Measurements from ENCODE around the gene HCFC1R1.

HCFC1R1 gene

GRCh38 chr16:3020604-3021448 is 2.9 kb downstream of the HCFC1R1 start:
- in situ Hi-C loops (cut with MboI; ENCODE audit: low sequenced_read_pairs): no loop called here

- in situ Hi-C loops (cut with MboI; ENCODE audit: low sequenced_read_pairs): no loop called here
Measured at GRCh38 chr16:3020247-3020603, 3.5 kb downstream of the HCFC1R1 start, which contains the start of gene TNFRSF12A. TNFRSF12A (plus strand) TSS chr16:3020368; CDS start chr16:3020398, 30 bp downstream.

DNA sequence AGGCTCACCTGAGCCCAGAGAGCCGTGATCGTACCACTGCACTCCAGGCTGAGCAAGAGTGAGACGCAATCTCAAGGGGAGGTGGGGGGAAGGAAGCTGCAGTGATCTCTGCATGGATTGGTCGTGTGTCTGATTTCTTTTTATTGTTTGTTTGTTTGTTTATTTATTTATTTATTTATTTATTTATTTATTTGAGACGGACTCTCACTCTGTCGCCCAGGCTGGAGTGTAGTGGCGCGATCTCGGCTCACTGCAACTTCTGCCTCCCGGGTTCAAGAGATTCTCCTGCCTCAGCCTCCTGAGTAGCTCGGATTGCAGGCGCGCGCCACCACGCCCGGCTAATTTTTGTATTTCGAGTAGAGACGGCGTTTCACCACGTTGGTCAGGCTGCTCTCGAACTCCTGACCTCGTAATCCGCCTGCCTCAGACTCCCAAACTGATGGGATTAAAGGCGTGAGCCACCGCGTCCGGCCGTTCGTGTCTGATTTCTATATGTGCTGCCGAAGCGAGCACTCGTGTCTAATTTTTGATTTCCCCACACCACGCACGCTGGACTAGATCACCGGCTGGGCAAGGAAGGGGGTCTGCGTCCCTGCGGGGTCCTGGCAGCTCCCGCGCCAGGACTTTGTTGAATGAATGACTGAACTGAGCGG is 4.0 kb downstream of the HCFC1R1 start:
- in situ Hi-C loops (cut with MboI; ENCODE audit: low sequenced_read_pairs): no loop called here

- in situ Hi-C loops (cut with MboI; ENCODE audit: low sequenced_read_pairs): no loop called here
Measured at GRCh38 chr16:3017794-3018506, 5.8 kb downstream of the HCFC1R1 start, which contains the start of gene CLDN6. CLDN6 (minus strand) TSS chr16:3018183; CDS start chr16:3016021, 2,162 bp downstream.

GRCh38 chr16:3017344-3017743 is 6.4 kb downstream of the HCFC1R1 start:
- in situ Hi-C loops (cut with MboI; ENCODE audit: low sequenced_read_pairs): no loop called here

DNA sequence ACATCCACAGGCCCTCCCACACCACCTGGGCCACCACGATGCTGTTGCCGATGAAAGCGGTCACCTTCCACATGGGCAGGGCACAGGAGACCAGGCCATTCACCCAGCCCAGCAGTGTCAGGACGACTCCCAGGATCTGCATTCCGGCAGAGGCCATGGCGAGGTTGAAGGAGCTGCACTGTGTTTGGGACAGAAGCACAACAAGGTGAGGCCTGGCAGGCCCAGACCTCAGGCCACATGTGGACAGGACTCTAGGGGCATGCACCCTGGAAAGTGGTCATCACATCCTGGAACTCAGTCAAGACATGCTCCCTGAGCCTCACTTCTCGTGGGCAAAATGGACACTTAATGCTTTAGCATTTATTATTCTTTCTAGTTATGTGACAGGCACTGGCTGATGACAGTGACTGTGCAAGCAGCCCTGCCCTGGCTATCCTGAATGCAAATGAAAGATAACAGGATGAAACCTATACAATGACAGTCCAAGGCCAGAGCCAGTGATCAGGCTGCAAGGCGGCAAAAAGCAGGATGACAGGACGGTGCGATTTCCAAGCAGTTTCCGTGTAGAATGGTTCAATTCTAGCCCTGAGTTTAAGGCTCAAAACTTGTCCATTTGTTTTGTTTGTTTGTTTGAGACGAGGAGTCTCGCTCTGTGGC is 7.7 kb downstream of the HCFC1R1 start:
- in situ Hi-C loops (cut with MboI; ENCODE audit: low sequenced_read_pairs): no loop called here

DNA sequence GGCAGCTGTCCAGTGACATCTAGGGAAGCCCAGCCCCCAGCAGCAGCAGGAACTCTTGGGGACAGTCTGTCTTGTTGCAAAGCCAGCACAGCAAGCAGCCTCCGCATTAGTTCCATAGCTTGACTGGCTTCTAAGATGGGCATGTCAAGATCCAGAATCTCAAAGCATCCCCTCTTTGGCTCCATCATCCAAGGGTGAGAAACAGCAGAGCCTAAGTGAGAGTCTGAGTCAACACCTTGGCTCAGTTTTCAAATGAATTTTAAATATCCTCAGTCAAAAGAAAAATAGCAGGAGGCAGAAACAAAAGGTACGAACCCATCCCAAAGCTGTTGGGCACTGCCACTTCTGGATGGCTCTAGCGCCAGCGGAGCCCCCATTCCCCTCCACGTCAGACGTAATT is 8.8 kb downstream of the HCFC1R1 start:
- in situ Hi-C loops (cut with MboI; ENCODE audit: low sequenced_read_pairs): no loop called here

GRCh38 chr16:3013998-3014690 is 9.6 kb downstream of the HCFC1R1 start:
- in situ Hi-C loops (cut with MboI; ENCODE audit: low sequenced_read_pairs): no loop called here

DNA sequence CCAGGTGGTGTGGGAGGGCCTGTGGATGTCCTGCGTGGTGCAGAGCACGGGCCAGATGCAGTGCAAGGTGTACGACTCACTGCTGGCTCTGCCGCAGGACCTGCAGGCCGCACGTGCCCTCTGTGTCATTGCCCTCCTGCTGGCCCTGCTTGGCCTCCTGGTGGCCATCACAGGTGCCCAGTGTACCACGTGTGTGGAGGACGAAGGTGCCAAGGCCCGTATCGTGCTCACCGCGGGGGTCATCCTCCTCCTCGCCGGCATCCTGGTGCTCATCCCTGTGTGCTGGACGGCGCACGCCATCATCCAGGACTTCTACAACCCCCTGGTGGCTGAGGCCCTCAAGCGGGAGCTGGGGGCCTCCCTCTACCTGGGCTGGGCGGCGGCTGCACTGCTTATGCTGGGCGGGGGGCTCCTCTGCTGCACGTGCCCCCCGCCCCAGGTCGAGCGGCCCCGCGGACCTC is 10.2 kb downstream of the HCFC1R1 start:
- in situ Hi-C loops (cut with MboI; ENCODE audit: low sequenced_read_pairs): no loop called here

DNA sequence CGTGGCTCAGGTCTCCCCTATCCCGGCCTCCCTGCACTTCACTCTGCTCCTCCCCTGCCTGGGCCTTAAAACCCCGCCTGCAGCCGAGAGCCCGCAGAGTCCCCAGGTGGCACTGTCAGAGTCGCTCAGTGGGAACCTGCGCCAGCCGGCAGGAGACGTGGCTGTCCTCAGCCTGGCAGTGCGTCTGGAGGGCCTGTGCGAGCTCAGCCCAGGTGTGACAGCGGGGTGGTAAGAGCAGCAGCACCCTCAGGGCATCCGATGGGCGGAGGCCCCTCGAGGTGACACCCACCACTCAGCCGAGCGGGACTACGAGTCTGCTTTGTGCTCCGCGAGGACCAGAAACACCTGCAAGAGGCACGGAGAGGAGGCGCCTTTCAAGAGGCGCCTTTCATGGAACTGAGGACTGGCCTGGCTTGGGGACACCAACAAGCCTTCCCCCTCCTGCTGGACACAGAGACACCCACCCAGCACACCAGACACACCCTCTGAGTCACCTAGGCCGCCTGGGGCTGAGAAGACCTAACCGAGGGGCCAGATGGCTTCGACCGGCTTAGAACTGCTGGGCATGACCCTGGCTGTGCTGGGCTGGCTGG is 10.8 kb downstream of the HCFC1R1 start, which contains the start of gene CLDN9:
Gene CLDN9 (plus strand): TSS at position 96 of the 593 bp plus-strand sequence. CDS start 440 bp downstream, at position 536.
- in situ Hi-C loops (cut with MboI; ENCODE audit: low sequenced_read_pairs): no loop called here

DNA sequence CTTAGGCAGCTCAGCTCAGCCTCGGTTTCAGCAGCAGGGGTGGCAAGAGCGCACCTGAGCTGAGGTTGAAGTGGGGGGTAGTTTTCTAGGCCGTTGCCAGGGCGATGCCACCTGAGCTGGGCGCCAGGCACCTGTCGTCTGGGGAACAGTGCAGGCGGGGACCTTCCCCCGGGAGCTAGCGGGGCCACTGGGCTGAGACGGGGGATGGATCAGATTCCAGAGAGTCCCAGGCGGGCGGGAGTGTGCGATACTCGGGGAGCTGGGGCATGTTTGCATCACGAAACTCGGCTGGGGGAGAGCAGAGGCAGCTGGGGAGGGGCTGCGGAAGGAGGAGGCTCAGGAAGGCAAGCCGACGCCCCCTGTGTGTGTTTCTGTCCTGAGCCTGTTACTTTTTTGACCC is 11.5 kb downstream of the HCFC1R1 start:
- in situ Hi-C loops (cut with MboI; ENCODE audit: low sequenced_read_pairs): no loop called here

GRCh38 chr16:3010510-3010909 is 13.2 kb downstream of the HCFC1R1 start:
- in situ Hi-C loops (cut with MboI; ENCODE audit: low sequenced_read_pairs): no loop called here

DNA sequence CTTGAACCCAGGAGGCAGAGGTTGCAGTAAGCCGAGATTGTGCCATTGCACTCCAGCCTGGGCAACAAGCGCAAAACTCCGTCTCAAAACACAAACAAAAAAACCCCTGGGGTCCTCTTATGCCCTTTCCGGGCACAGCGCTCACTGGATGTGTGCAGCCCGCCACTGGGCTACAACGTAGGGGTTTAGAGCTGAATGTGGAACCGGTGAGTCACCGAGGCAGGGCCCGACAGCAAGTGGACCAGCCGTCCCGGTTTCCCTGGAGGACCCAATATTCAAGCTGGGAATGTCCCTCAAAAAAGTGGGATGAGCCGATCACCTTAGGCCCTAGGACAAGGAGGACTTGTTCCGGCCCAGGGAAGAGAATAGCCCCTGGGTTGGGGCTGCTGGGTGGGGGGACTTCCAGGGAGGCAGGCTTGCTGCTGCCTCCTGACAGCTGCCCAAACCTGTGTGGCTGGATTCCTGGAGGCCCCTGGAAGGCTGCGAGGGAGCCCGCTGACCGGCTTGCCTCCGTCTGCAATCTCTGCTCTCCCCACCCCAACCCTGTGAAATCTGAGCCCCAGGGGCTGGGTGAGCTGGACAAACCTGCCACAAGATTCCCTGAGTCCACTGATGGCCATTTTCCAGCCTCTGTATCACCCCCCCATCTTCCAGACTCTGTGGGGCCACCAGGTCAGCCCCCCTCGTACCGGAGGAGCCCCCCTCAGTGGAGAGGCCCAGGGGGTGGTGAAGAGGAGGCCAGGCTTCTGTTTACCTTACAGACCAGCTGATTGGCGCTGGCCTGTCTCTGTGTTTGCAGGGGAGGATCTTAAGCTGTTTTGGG is 14.0 kb downstream of the HCFC1R1 start:
- in situ Hi-C loops (cut with MboI; ENCODE audit: low sequenced_read_pairs): no loop called here

GRCh38 chr16:3008690-3009037 is 15.1 kb downstream of the HCFC1R1 start:
- in situ Hi-C loops (cut with MboI; ENCODE audit: low sequenced_read_pairs): no loop called here

DNA sequence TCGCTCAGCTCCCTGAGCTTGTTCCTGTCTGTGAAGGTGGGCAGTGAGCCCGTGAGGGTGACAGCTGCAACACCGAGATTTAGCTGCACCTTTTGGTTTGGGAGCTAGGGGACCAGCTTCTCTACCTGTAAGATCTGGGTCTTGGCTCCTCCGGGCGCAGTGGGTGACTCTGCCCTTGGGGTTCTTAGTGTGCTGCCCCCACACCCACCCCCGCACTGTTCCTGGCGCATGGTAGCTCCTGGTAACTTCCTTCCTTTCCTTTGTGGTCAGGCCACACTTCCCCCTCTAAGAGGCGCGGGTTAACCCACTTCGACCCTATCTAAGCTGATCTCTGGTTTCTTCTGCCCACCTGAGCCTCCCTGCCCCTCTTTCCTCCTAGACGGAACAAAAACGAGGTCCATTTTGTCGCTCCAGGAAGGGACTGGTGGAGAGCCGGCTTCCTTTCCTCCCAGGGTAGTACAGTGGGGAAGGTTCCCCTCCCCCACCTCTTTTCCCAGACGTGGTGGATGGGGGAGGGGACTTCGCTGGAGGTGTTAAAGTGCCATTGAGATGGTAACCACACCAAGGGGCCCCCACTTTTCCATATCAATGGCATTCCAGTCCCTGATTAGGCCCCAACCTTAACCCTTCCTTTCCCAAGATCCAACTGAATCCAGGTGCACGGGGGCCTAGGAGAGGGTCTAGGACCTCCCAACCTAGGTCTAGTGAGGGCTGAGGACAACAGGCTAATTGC is 15.6 kb downstream of the HCFC1R1 start:
- in situ Hi-C loops (cut with MboI; ENCODE audit: low sequenced_read_pairs): no loop called here

DNA sequence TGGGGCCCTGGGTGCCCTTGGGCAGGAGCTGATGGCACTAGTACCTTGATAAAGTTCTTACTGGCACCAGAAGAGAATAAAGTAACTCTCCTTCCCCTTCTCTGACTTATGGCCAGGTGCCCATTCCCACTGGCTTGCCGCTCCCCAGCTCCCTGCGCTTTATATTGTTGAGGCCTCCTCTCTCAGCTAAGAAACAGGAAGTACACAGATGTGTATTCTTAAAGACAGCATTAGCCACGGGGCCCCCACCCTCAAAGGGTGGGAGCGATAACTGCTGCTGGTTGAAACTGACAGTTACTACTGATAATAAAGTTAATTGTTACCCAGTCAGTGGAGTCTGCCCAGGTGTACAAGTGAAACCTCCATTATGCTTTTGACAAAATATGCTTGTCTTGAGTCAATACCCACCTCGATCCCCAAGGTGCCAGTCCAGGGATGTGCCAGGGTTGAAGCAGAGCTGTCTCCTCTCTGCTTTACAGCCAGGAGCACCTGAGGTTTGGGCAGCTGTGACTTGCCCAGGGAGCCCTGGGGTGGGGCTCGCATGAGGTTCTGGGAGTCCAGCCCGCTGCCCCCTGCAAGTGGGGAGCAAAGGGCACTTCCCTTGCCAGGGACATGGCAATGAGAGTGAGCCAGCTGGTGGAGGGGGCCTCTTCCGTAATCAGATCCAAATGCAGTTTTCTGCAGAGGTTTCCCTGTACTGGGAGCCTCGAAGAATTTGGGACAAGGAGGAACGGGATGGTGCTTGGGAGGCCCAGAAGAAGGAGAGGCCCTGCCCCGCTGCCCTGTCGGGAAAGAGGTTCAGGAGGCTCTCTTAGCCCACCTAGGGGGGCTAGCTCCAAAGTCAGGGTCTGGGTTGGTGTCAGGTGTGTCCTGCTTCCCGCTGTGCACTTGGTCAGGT is 16.4 kb downstream of the HCFC1R1 start:
- in situ Hi-C loops (cut with MboI; ENCODE audit: low sequenced_read_pairs): no loop called here

DNA sequence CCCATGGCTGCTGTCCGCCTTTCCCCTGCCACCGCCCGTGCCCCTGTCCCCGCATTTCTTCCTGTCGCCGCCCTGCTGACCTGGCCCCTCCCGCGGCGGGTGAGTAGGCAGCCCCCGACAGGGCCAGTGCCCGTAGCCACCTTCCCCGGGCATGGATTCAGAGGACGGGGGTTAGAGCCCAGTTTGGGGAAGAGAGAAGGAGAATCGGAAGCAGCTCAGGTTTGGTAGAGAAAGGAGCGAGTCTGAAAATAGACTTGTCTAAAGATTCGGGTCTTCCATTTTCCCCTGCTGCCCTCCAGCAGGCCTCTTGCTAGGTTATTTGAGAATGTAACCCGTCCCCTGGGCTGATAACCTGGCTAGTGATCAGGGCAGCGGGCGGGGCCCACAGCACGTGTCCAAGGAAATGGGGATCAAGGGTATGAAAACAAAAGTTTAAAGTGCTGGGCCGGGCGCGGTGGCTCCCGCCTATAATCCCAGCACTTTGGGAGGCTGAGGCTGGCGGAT is 18.9 kb downstream of the HCFC1R1 start:
- in situ Hi-C loops (cut with MboI; ENCODE audit: low sequenced_read_pairs): no loop called here

Measured in HL-60/S4 treated with retinoic acid at 250 ng/mL for 4 days and 3 days (cell line).